Colonic mucosa (tissue), 4 donors: ENCODE data around the gene ICA1. TPM values are rescaled to one million over a fixed set of nuclear protein-coding genes. Genes with fewer than 3 reads are reported as not detected.

Experiments
- DNase-seq: peaks from one replicate; pipeline ENCODE4 v3.0.0-alpha.2; 2020
- H3K27ac ChIP-seq: fragments of 200-600 bp; one replicate; pipeline ENCODE4 v1.8.0; 2021
- H3K27me3 ChIP-seq: fragments of 200-600 bp; one replicate; pipeline ENCODE4 v1.8.0; 2021
- H3K36me3 ChIP-seq: fragments of 200-600 bp; one replicate; pipeline ENCODE4 v1.8.0; 2021
- H3K4me1 ChIP-seq: fragments of 200-600 bp; one replicate; pipeline ENCODE4 v1.8.0; 2021; ENCODE audit warnings: mild to moderate bottlenecking
- H3K4me3 ChIP-seq: fragments of 200-600 bp; one replicate; pipeline ENCODE4 v1.8.0; 2021
- H3K9ac ChIP-seq, 2 donors: one replicate each; pipeline ENCODE4 v1.7.0; 2013; ENCODE audit warnings: control low read depth in 2 of 2, low read depth in 2 of 2, low read length in 2 of 2
- H3K9me3 ChIP-seq: fragments of 200-600 bp; one replicate; pipeline ENCODE4 v1.8.0; 2021
- CTCF ChIP-seq: fragments of 200-600 bp; IDR thresholded peaks from one replicate; pipeline ENCODE4 v1.8.0; 2022; ENCODE audit warnings: antibody characterized with exemption, mild to moderate bottlenecking
- intact Hi-C: fragments of 100-400 bp; cut with DNase I; formaldehyde crosslinking; loops from one replicate; pipeline ENCODE4 v1.14.1; 2022
- total RNA-seq, 2 donors: library from RNA; stranded (reverse); fragmentation: NEBNext Ultra II Directional in 1 of 2; extraction: Animal tissue kit (Norgen Biotek cat#: 25700) in 1 of 2; gene quantifications; one replicate each; pipeline ENCODE4 v1.2.1, GENCODE V29; 2021
- donor health status: healthy.
- donor health status: DM: no; HTN: no; CAD: no.
- donor health status: DM: no; HTN: no; CAD: no.

Gene ICA1
- total RNA-seq, 2 donors from 2014 or later, result 46.1 to 47.5 TPM

DNA sequence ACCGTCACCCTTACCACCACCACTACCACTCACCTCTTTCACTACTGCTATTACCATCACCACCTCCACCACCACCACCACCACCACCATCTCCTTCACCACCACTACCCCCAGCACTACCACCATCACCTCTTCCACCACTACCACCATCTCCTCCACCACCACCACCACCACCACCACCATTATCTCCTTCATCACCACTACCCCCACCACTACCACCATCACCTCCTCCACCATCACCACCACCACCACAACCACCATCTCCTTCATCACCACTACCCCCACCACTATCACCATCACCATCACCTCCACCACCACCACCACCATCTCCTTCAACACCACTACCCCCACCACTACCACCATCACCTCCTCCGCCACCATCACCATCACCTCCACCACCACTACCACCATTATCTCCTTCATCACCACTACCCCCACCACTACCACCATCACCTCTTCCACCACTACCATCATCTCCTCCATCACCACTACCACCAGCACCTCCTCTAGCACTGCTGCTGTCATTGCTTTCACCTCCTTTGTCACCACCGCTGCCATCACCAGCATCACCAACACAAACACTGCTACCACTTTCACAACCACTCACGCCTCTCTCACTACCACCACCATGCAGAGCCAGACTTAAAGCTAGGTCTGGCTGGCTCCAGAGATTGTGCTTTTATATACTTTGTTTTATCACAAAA lies 109.3 kb downstream of the ICA1 start:
- H3K36me3 ChIP-seq, result no peaks in the 10 kb centered on the region
- H3K27me3 ChIP-seq, result no peaks in the 10 kb centered on the region
- intact Hi-C loops, result no loop called here
- H3K9ac ChIP-seq, result no peak overlapping the region
- DNase-seq, result no peak
- H3K4me3 ChIP-seq, result no peak overlapping the region
- H3K4me1 ChIP-seq, result no peaks in the 10 kb centered on the region
- no peak for TF ChIP-seq CTCF
- no peaks in the 10 kb centered on the region for H3K9me3 ChIP-seq
- no peak overlapping the region for H3K27ac ChIP-seq

- Histone ChIP-seq H3K4me1 (no peaks in the 10 kb centered on the region), H3K9me3 (no peaks in the 10 kb centered on the region), H3K9ac (no peak overlapping the region), H3K36me3 (no peaks in the 10 kb centered on the region), H3K27me3 (no peaks in the 10 kb centered on the region), H3K4me3 (no peak overlapping the region), H3K27ac (no peak overlapping the region)
- DNase-seq, result no peak
- TF ChIP-seq CTCF, result no peak
- intact Hi-C loops, result no loop called here
Observed at GRCh38 chr7:8151161-8151725, 110.7 kb downstream of the ICA1 start.

DNA sequence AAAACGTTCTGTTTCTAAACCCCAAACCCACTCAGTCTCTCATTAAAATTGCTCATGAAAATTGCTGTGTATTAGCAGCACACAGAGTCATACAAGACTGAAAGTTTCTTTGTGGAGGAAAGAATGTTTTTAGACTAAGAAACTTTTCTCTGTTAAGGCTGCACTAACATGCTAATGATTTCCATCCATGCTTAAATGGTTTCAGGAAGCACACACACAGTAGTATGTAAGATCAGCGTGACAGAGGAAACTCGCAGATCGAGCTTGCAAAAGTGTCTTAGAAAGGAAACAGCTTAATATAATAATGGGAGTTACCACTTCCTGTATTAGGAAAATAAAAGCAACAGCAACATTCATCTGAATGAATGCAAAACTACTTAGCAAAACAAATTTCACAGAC lies 112.7 kb downstream of the ICA1 start:
- no peaks in the 10 kb centered on the region for H3K27me3 ChIP-seq
- no peak overlapping the region for H3K4me3 ChIP-seq
- no peak for TF ChIP-seq CTCF
- no peak for DNase-seq
- no peaks in the 10 kb centered on the region for H3K4me1 ChIP-seq
- H3K9ac ChIP-seq, result no peak overlapping the region
- intact Hi-C loops, result no loop called here
- no peak overlapping the region for H3K27ac ChIP-seq
- no peaks in the 10 kb centered on the region for H3K36me3 ChIP-seq
- H3K9me3 ChIP-seq, result no peaks in the 10 kb centered on the region

- no peak for TF ChIP-seq CTCF
- DNase-seq, result no peak
- Histone ChIP-seq H3K27ac (no peak overlapping the region), H3K4me3 (no peak overlapping the region), H3K4me1 (no peaks in the 10 kb centered on the region), H3K9me3 (no peaks in the 10 kb centered on the region), H3K36me3 (no peaks in the 10 kb centered on the region), H3K9ac (no peak overlapping the region), H3K27me3 (no peaks in the 10 kb centered on the region)
- intact Hi-C loops, result no loop called here
Observed at GRCh38 chr7:8147760-8148463, 114.1 kb downstream of the ICA1 start.

- Histone ChIP-seq H3K9ac (no peak overlapping the region), H3K36me3 (no peaks in the 10 kb centered on the region), H3K4me1 (no peaks in the 10 kb centered on the region), H3K9me3 (no peaks in the 10 kb centered on the region), H3K4me3 (no peak overlapping the region), H3K27me3 (no peaks in the 10 kb centered on the region), H3K27ac (no peak overlapping the region)
- DNase-seq, result no peak
- no peak for TF ChIP-seq CTCF
- intact Hi-C loops, result no loop called here
Observed at GRCh38 chr7:8146788-8147413, 115.1 kb downstream of the ICA1 start.
